ENCODE measurements around the gene WNK2. TPM values are rescaled to one million over a fixed set of nuclear protein-coding genes. Genes with fewer than 3 reads are reported as not detected.
"Not testable (repeated sequence)": the region's sequence is repeated elsewhere in the genome, so short reads cannot be mapped to it uniquely, and the experiment has no call there.

The WNK2 gene
- total and polyA plus RNA-seq, 4 experiments from 2014 or later: 0.26 TPM; not detected in 3

GRCh38 chr9:93332317-93332716 is 148.4 kb downstream of the WNK2 start:
- Mint-ChIP-seq H3K27me3 (peaks cover 2 to 16% of the 10 kb centered on the region in 2 donors), H3K9me3 (peaks cover 0 to 9% (median 6%) of the 10 kb centered on the region in 8 donors), H3K36me3 (no peaks in the 10 kb centered on the region), H3K27ac (no peak overlapping the region), H3K4me1 (no peaks in the 10 kb centered on the region), H3K4me3 (no peak overlapping the region)
- Histone ChIP-seq H3K4me1 (ENCODE audit: insufficient read depth, low read length) (no peaks in the 10 kb centered on the region), H3K9me3 (ENCODE audit: control insufficient read depth in 1 of 2, low read length in 2 of 2) (no peaks in the 10 kb centered on the region), H3K36me3 (ENCODE audit: insufficient read depth, low read length) (no peaks in the 10 kb centered on the region), H3K4me3 (ENCODE audit: low read length in 2 of 2) (no peak overlapping the region), H3K27ac (ENCODE audit: low read depth, low read length) (no peak overlapping the region), H3K27me3 (ENCODE audit: insufficient read depth, low read length) (no peaks in the 10 kb centered on the region)
- POLR2A ChIA-PET (ENCODE audit: partially characterized antibody): no interaction called here
- intact Hi-C loops (cut with micrococcal nuclease): no loop called here
- DNase-seq: no peak
- CTCF ChIA-PET (ENCODE audit: partially characterized antibody): no interaction called here

GRCh38 chr9:93336720-93337119 is 152.8 kb downstream of the WNK2 start:
- intact Hi-C loops (cut with micrococcal nuclease): no loop called here
- ChIA-PET POLR2A (ENCODE audit: partially characterized antibody) (no interaction called here), CTCF (ENCODE audit: partially characterized antibody) (no interaction called here)
- H3K27ac ChIP-seq (ENCODE audit: low read depth, low read length): no peak overlapping the region
- no peak for DNase-seq
- no peaks in the 10 kb centered on the region for H3K9me3 ChIP-seq (ENCODE audit: control insufficient read depth in 1 of 2, low read length in 2 of 2)
- H3K4me1 ChIP-seq (ENCODE audit: insufficient read depth, low read length): no peaks in the 10 kb centered on the region
- H3K27ac Mint-ChIP-seq: no peak overlapping the region
- H3K4me3 ChIP-seq (ENCODE audit: low read length in 2 of 2): no peak overlapping the region
- H3K27me3 ChIP-seq (ENCODE audit: insufficient read depth, low read length): no peaks in the 10 kb centered on the region
- H3K4me1 Mint-ChIP-seq: no peaks in the 10 kb centered on the region
- peaks cover 3 to 36% (median 29%) of the 10 kb centered on the region in 8 donors for H3K9me3 Mint-ChIP-seq
- no peak overlapping the region for H3K4me3 Mint-ChIP-seq
- peaks cover 3 to 6% of the 10 kb centered on the region in 2 donors for H3K36me3 Mint-ChIP-seq
- H3K36me3 ChIP-seq (ENCODE audit: insufficient read depth, low read length): no peaks in the 10 kb centered on the region
- H3K27me3 Mint-ChIP-seq: peaks cover 7 to 23% of the 10 kb centered on the region in 2 donors

GRCh38 chr9:93338196-93338595 is 154.3 kb downstream of the WNK2 start:
- peaks cover 8 to 25% of the 10 kb centered on the region in 2 donors for H3K27me3 Mint-ChIP-seq
- intact Hi-C loops (cut with micrococcal nuclease); H3K36me3 Mint-ChIP-seq: not testable (repeated sequence)

GRCh38 chr9:93340091-93340490 is 156.2 kb downstream of the WNK2 start:
- CTCF ChIA-PET (ENCODE audit: partially characterized antibody): no interaction called here
- Histone ChIP-seq H3K9me3 (ENCODE audit: control insufficient read depth in 1 of 2, low read length in 2 of 2) (no peaks in the 10 kb centered on the region), H3K27me3 (ENCODE audit: insufficient read depth, low read length) (peaks cover 4% of the 10 kb centered on the region), H3K4me3 (ENCODE audit: low read length in 2 of 2) (no peak overlapping the region), H3K4me1 (ENCODE audit: insufficient read depth, low read length) (no peaks in the 10 kb centered on the region), H3K36me3 (ENCODE audit: insufficient read depth, low read length) (no peaks in the 10 kb centered on the region), H3K27ac (ENCODE audit: low read depth, low read length) (no peak overlapping the region)
- Mint-ChIP-seq H3K36me3 (peaks cover 3 to 6% of the 10 kb centered on the region in 2 donors), H3K4me3 (no peak overlapping the region), H3K4me1 (no peaks in the 10 kb centered on the region), H3K27ac (no peak overlapping the region), H3K27me3 (peaks cover 16 to 35% of the 10 kb centered on the region in 2 donors), H3K9me3 (peaks cover 3 to 33% (median 26%) of the 10 kb centered on the region in 8 donors)
- POLR2A ChIA-PET (ENCODE audit: partially characterized antibody): no interaction called here
- no peak for DNase-seq
- intact Hi-C loops (cut with micrococcal nuclease): no loop called here

More at GRCh38 chr9:93338196-93338595, 154.3 kb downstream of the WNK2 start:
- CTCF ChIA-PET (ENCODE audit: partially characterized antibody); H3K4me3 Mint-ChIP-seq; H3K27ac ChIP-seq (ENCODE audit: low read depth, low read length); H3K4me1 Mint-ChIP-seq; POLR2A ChIA-PET (ENCODE audit: partially characterized antibody); H3K4me3 ChIP-seq (ENCODE audit: low read length in 2 of 2); H3K4me1 ChIP-seq (ENCODE audit: insufficient read depth, low read length); H3K27me3 ChIP-seq (ENCODE audit: insufficient read depth, low read length); DNase-seq; H3K36me3 ChIP-seq (ENCODE audit: insufficient read depth, low read length); H3K9me3 ChIP-seq (ENCODE audit: control insufficient read depth in 1 of 2, low read length in 2 of 2): not testable (repeated sequence)
- Mint-ChIP-seq H3K27ac (peak overlapping the region in 1 of 7 donors; percentile 20), H3K9me3 (peaks cover 3 to 33% (median 27%) of the 10 kb centered on the region in 8 donors)

- POLR2A ChIA-PET (ENCODE audit: partially characterized antibody); intact Hi-C loops (cut with micrococcal nuclease); H3K4me3 ChIP-seq (ENCODE audit: low read length in 2 of 2); H3K4me1 Mint-ChIP-seq; H3K4me3 Mint-ChIP-seq; H3K4me1 ChIP-seq (ENCODE audit: insufficient read depth, low read length); DNase-seq; H3K27me3 ChIP-seq (ENCODE audit: insufficient read depth, low read length); H3K36me3 Mint-ChIP-seq; H3K36me3 ChIP-seq (ENCODE audit: insufficient read depth, low read length); H3K27ac Mint-ChIP-seq; H3K9me3 ChIP-seq (ENCODE audit: control insufficient read depth in 1 of 2, low read length in 2 of 2); H3K27ac ChIP-seq (ENCODE audit: low read depth, low read length): not testable (repeated sequence)
- CTCF ChIA-PET (ENCODE audit: partially characterized antibody): interaction anchor here (0.6 kb wide), 1 partner anchor 30 kb away, joined by 3 read pairs; no protein-coding TSS in a partner anchor
- Mint-ChIP-seq H3K27me3 (peaks cover 22 to 41% of the 10 kb centered on the region in 2 donors), H3K9me3 (peaks cover 3 to 33% (median 26%) of the 10 kb centered on the region in 8 donors)
These were observed 157.9 kb downstream of the WNK2 start for GRCh38 chr9:93341820-93342219.

- POLR2A ChIA-PET (ENCODE audit: partially characterized antibody); intact Hi-C loops (cut with micrococcal nuclease); H3K36me3 ChIP-seq (ENCODE audit: insufficient read depth, low read length); H3K9me3 ChIP-seq (ENCODE audit: control insufficient read depth in 1 of 2, low read length in 2 of 2); H3K4me3 ChIP-seq (ENCODE audit: low read length in 2 of 2); H3K36me3 Mint-ChIP-seq; H3K4me1 ChIP-seq (ENCODE audit: insufficient read depth, low read length); H3K4me1 Mint-ChIP-seq; DNase-seq; H3K4me3 Mint-ChIP-seq; H3K27me3 ChIP-seq (ENCODE audit: insufficient read depth, low read length); H3K27ac Mint-ChIP-seq; H3K27ac ChIP-seq (ENCODE audit: low read depth, low read length): not testable (repeated sequence)
- Mint-ChIP-seq H3K9me3 (peaks cover 3 to 27% (median 22%) of the 10 kb centered on the region in 8 donors), H3K27me3 (peaks cover 22 to 41% of the 10 kb centered on the region in 2 donors)
- CTCF ChIA-PET (ENCODE audit: partially characterized antibody): interaction anchor here (0.6 kb wide), 1 partner anchor 30 kb away, joined by 3 read pairs; no protein-coding TSS in a partner anchor
These were observed 158.5 kb downstream of the WNK2 start for GRCh38 chr9:93342428-93342827.

- Mint-ChIP-seq H3K9me3 (peaks cover 0 to 15% (median 10%) of the 10 kb centered on the region in 8 donors), H3K4me1 (peaks cover 3 to 9% (median 5%) of the 10 kb centered on the region in 4 donors), H3K27ac (no peak overlapping the region), H3K36me3 (peaks cover 0 to 4% of the 10 kb centered on the region in 2 donors), H3K4me3 (no peak overlapping the region), H3K27me3 (peaks cover 25 to 47% of the 10 kb centered on the region in 2 donors)
- no peak for DNase-seq
- POLR2A ChIA-PET (ENCODE audit: partially characterized antibody): no interaction called here
- H3K36me3 ChIP-seq (ENCODE audit: insufficient read depth, low read length): no peaks in the 10 kb centered on the region
- intact Hi-C loops (cut with micrococcal nuclease): no loop called here
- H3K4me3 ChIP-seq (ENCODE audit: low read length in 2 of 2): no peak overlapping the region
- peaks cover 5% of the 10 kb centered on the region for H3K4me1 ChIP-seq (ENCODE audit: insufficient read depth, low read length)
- no peak overlapping the region for H3K27ac ChIP-seq (ENCODE audit: low read depth, low read length)
- CTCF ChIA-PET (ENCODE audit: partially characterized antibody): no interaction called here
- no peaks in the 10 kb centered on the region for H3K9me3 ChIP-seq (ENCODE audit: control insufficient read depth in 1 of 2, low read length in 2 of 2)
- peaks cover 10% of the 10 kb centered on the region for H3K27me3 ChIP-seq (ENCODE audit: insufficient read depth, low read length)
These were observed 159.7 kb downstream of the WNK2 start for GRCh38 chr9:93343663-93344062.
